K562 (cell line): ENCODE measurements around the gene ZNF273. TPM values are rescaled to one million over a fixed set of nuclear protein-coding genes. Genes with fewer than 3 reads are reported as not detected.

Source experiments
- CREB5 ChIP-seq: fragments of 250-450 bp; sonication (Bioruptor Pico); IDR thresholded peaks from 2 replicates; pipeline ENCODE4 v1.5.0; 2020; ENCODE audit warnings: mild to moderate bottlenecking
- MED1 ChIP-seq: sonication (generic); formaldehyde crosslinking; IDR thresholded peaks from 2 replicates; pipeline ENCODE4 v1.8.1; 2023; ENCODE audit warnings: missing genetic modification reagents, borderline replicate concordance
- MGA ChIP-seq: fragments of 450-650 bp; IDR thresholded peaks from 2 replicates; pipeline ENCODE4 v1.6.1; 2016; ENCODE audit warnings: mild to moderate bottlenecking, moderate library complexity
- NR2C2 ChIP-seq, 2 experiments: fragments of 200-800 bp in 1 of 2; sonication (Bioruptor generic) in 1 of 2; sonication (generic) in 1 of 2; formaldehyde crosslinking in 1 of 2; IDR thresholded peaks; 2 replicates each; pipeline versions ENCODE4 v1.6.1 to v1.8.0; 2016 to 2022; ENCODE audit warnings: mild to moderate bottlenecking in 1 of 2, missing compliant biosample characterization in 1 of 2, missing genetic modification characterization in 1 of 2, missing genetic modification reagents in 1 of 2
- NUFIP1 ChIP-seq: fragments of 450-650 bp; IDR thresholded peaks from 2 replicates; pipeline ENCODE4 v1.6.1; 2018; ENCODE audit not compliant: partially characterized antibody
- RBM14 ChIP-seq: fragments of 200-400 bp; formaldehyde crosslinking; IDR thresholded peaks from 2 replicates; pipeline ENCODE4 v1.6.1; 2018; ENCODE audit warnings: low read depth, mild to moderate bottlenecking, low read length, moderate library complexity, borderline replicate concordance; ENCODE audit not compliant: insufficient read depth
- RNF2 ChIP-seq: sonication (generic); IDR thresholded peaks from 2 replicates; pipeline ENCODE4 v1.6.1; 2016
- TBL1XR1 ChIP-seq, 2 experiments: IDR thresholded peaks; 2 replicates each; pipeline ENCODE4 v1.6.1; 2012; ENCODE audit warnings: improper control_type of control experiment in 2 of 2, low read length in 2 of 2, mild to moderate bottlenecking in 1 of 2
- XRCC3 ChIP-seq: fragments of 450-650 bp; IDR thresholded peaks from 2 replicates; pipeline ENCODE4 v1.6.1; 2017; ENCODE audit warnings: mild to moderate bottlenecking, moderate library complexity
- ZNF165 ChIP-seq: fragments of 250-450 bp; sonication (Bioruptor Pico); IDR thresholded peaks from 2 replicates; pipeline ENCODE4 v1.4.0; 2020; ENCODE audit warnings: borderline replicate concordance
- polyA plus RNA-seq, 8 experiments: library from polyadenylated mRNA; depleted of rRNA in 4 of 8; stranded (reverse) in 5 of 8; unstranded in 3 of 8; fragments of >200 nt; fragmentation: Nextera tagmentation in 2 of 8; fragmentation: Illumina TruSeq in 1 of 8; extraction: Ambion mirVana in 2 of 8; extraction: Trizol in 1 of 8; gene quantifications; 2 replicates each; pipeline versions ENCODE4 v1.2.1 to v1.2.3, GENCODE V29; 2011 to 2014; ENCODE audit warnings: inconsistent platforms in 1 of 8, missing spikeins in 1 of 8
- total RNA-seq, 7 experiments: library from RNA; depleted of rRNA in 6 of 7; stranded (reverse); fragments of >200 nt in 6 of 7; fragmentation: Illumina TruSeq in 2 of 7; extraction: Trizol in 2 of 7; gene quantifications; 2 replicates each; pipeline versions ENCODE4 v1.2.1 to v1.2.3, GENCODE V29; 2011 to 2021; ENCODE audit warnings: low replicate concordance in 1 of 7
- TF ChIP-seq, protein P1 (sequence below): fragments of 450-650 bp; IDR thresholded peaks from 2 replicates; pipeline ENCODE4 v1.6.1; 2017; ENCODE audit warnings: antibody characterized with exemption, mild to moderate bottlenecking

ZNF273 gene
- total and polyA plus RNA-seq, 9 of the 15 experiments (the other 6 are each of a cell fraction or from before 2014, with no cell fraction given) = 13.3 to 37.0 (median 20.7) TPM

GRCh38 chr7:64914557-64914956, 11.5 kb downstream of the ZNF273 start (continued):
- TF ChIP-seq, protein P1, sequence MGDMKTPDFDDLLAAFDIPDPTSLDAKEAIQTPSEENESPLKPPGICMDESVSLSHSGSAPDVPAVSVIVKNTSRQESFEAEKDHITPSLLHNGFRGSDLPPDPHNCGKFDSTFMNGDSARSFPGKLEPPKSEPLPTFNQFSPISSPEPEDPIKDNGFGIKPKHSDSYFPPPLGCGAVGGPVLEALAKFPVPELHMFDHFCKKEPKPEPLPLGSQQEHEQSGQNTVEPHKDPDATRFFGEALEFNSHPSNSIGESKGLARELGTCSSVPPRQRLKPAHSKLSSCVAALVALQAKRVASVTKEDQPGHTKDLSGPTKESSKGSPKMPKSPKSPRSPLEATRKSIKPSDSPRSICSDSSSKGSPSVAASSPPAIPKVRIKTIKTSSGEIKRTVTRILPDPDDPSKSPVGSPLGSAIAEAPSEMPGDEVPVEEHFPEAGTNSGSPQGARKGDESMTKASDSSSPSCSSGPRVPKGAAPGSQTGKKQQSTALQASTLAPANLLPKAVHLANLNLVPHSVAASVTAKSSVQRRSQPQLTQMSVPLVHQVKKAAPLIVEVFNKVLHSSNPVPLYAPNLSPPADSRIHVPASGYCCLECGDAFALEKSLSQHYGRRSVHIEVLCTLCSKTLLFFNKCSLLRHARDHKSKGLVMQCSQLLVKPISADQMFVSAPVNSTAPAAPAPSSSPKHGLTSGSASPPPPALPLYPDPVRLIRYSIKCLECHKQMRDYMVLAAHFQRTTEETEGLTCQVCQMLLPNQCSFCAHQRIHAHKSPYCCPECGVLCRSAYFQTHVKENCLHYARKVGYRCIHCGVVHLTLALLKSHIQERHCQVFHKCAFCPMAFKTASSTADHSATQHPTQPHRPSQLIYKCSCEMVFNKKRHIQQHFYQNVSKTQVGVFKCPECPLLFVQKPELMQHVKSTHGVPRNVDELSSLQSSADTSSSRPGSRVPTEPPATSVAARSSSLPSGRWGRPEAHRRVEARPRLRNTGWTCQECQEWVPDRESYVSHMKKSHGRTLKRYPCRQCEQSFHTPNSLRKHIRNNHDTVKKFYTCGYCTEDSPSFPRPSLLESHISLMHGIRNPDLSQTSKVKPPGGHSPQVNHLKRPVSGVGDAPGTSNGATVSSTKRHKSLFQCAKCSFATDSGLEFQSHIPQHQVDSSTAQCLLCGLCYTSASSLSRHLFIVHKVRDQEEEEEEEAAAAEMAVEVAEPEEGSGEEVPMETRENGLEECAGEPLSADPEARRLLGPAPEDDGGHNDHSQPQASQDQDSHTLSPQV = peak; percentile 64; the same call in 1 of the 2 replicates
- TF ChIP-seq XRCC3 = no peak
- TF ChIP-seq TBL1XR1 (IDR thresholded peaks at IDR 0.05; ENCODE audit: low read length in 2 of 2) = peak in 1 of 2 experiments; percentile 84; a peak in 3 of 4 replicates
- no peak for TF ChIP-seq MED1 (CRISPR knock-in tag)
- TF ChIP-seq NUFIP1 = no peak
- no peak for TF ChIP-seq RBM14
- no peak for TF ChIP-seq NR2C2 (CRISPR knock-in tag; IDR thresholded peaks at IDR 0.05)
- TF ChIP-seq NR2C2 (tag; IDR thresholded peaks at IDR 0.05) = no peak
- TF ChIP-seq CREB5 (CRISPR knock-in tag) = no peak
- no peak for TF ChIP-seq ZNF165 (CRISPR knock-in tag)
- TF ChIP-seq MGA = peak; percentile 53; the same call in 1 of the 2 replicates
- TF ChIP-seq RNF2 = no peak
